ENCODE measurements around the gene NSMF.
"Not testable (repeated sequence)": the region's sequence is repeated elsewhere in the genome, so short reads cannot be mapped to it uniquely, and the experiment has no call there.

NSMF gene

GRCh38 chr9:137412431-137412830, 46.7 kb downstream of the NSMF start:
- DNase-seq (ENCODE audit: low spot score): no peak

- DNase-seq (ENCODE audit: low spot score): no peak
These were observed 47.3 kb downstream of the NSMF start for GRCh38 chr9:137411645-137412380.

GRCh38 chr9:137411260-137411644, 47.9 kb downstream of the NSMF start:
- DNase-seq (ENCODE audit: low spot score): no peak

GRCh38 chr9:137410891-137411249, 48.3 kb downstream of the NSMF start:
- DNase-seq (ENCODE audit: low spot score): no peak

- DNase-seq (ENCODE audit: low spot score): not testable (repeated sequence)
These were observed 48.8 kb downstream of the NSMF start for GRCh38 chr9:137410236-137410890.

- no peak for DNase-seq (ENCODE audit: low spot score)
These were observed 49.6 kb downstream of the NSMF start for GRCh38 chr9:137409515-137409914.

- no peak for DNase-seq (ENCODE audit: low spot score)
These were observed 50.3 kb downstream of the NSMF start for GRCh38 chr9:137408651-137409405.

- DNase-seq (ENCODE audit: low spot score): peak; percentile 22
These were observed 51.4 kb downstream of the NSMF start for GRCh38 chr9:137407590-137408300.

- peak; percentile 38 for DNase-seq (ENCODE audit: low spot score)
These were observed 52.1 kb downstream of the NSMF start for GRCh38 chr9:137406876-137407589.

GRCh38 chr9:137406085-137406760, 52.9 kb downstream of the NSMF start:
- no peak for DNase-seq (ENCODE audit: low spot score)

GRCh38 chr9:137405677-137406081, 53.5 kb downstream of the NSMF start:
- no peak for DNase-seq (ENCODE audit: low spot score)

GRCh38 chr9:137404961-137405567, 54.1 kb downstream of the NSMF start:
- DNase-seq (ENCODE audit: low spot score): no peak

GRCh38 chr9:137403269-137403668, 55.9 kb downstream of the NSMF start:
- no peak for DNase-seq (ENCODE audit: low spot score)

GRCh38 chr9:137402746-137403145, 56.4 kb downstream of the NSMF start:
- no peak for DNase-seq (ENCODE audit: low spot score)

- no peak for DNase-seq (ENCODE audit: low spot score)
These were observed 60.3 kb downstream of the NSMF start for GRCh38 chr9:137398561-137399468.

- DNase-seq (ENCODE audit: low spot score): no peak
These were observed 61.3 kb downstream of the NSMF start for GRCh38 chr9:137397675-137398423.
